ENCODE data around the gene YWHAH. TPM values are rescaled to one million over a fixed set of nuclear protein-coding genes. Genes with fewer than 3 reads are reported as not detected.

The YWHAH gene
- total and polyA plus RNA-seq, 9 of the 15 experiments (the other 6 are each of a cell fraction or from before 2014, with no cell fraction given): 32.0 to 177 (median 114) TPM

GRCh38 chr22:31948002-31948401 is 3.7 kb downstream of the YWHAH start (continued):
- TF ChIP-seq HINFP (tag; conservative IDR thresholded peaks at IDR 0.05; ENCODE audit: low read depth) (no peak), ZNF586 (CRISPR knock-in tag; conservative IDR thresholded peaks at IDR 0.05) (no peak), PTTG1 (tag; IDR thresholded peaks at IDR 0.05; ENCODE audit: low read depth) (no peak), ZNF511 (CRISPR knock-in tag; IDR thresholded peaks at IDR 0.05) (no peak), ILK (tag; IDR thresholded peaks at IDR 0.05; ENCODE audit: borderline replicate concordance, low read depth) (no peak), ZNF57 (CRISPR knock-in tag; IDR thresholded peaks at IDR 0.05) (no peak)

GRCh38 chr22:31950226-31950625 is 5.9 kb downstream of the YWHAH start:
- BruUV-seq (replicated peaks): no TSS peak
- H3K9me3 ChIP-seq (replicated peaks; ENCODE audit: control insufficient read depth, insufficient read depth, low read depth, low read length): no peaks in the 10 kb centered on the region
- TF ChIP-seq POLR2B (IDR thresholded peaks at IDR 0.05; ENCODE audit: low read depth, partially characterized antibody) (no peak), MXI1 (IDR thresholded peaks at IDR 0.05; ENCODE audit: low read depth, low read length) (no peak), NR1H2 (CRISPR knock-in tag; IDR thresholded peaks at IDR 0.05) (no peak), NCOA4 (IDR thresholded peaks at IDR 0.05; ENCODE audit: partially characterized antibody) (no peak), ZC3H4 (CRISPR knock-in tag; IDR thresholded peaks at IDR 0.05; ENCODE audit: borderline replicate concordance) (no peak), MYNN (IDR thresholded peaks at IDR 0.05) (no peak), MYNN (CRISPR knock-in tag; IDR thresholded peaks at IDR 0.05) (no peak), CTBP1 (IDR thresholded peaks at IDR 0.05; ENCODE audit: borderline replicate concordance) (no peak), COPS2 (conservative IDR thresholded peaks at IDR 0.05) (no peak), UBTF (IDR thresholded peaks at IDR 0.05; ENCODE audit: borderline replicate concordance in 1 of 2, low read depth in 2 of 2, low read length in 2 of 2) (no peak), POU5F1 (IDR thresholded peaks at IDR 0.05; ENCODE audit: borderline replicate concordance, low read depth, low read length, partially characterized antibody) (no peak), SMAD2 (IDR thresholded peaks at IDR 0.05; ENCODE audit: low read depth, low read length) (no peak)
- WGBS (ENCODE audit: insufficient coverage, low coverage, missing lambda C conversion rate): 75% methylated on average over 4 of the region's 4 CpGs
- FAIRE-seq (no peak), DNase-seq (ENCODE audit: extremely low read depth in 1 of 4, low spot score in 3 of 4) (no peak), ATAC-seq (no peak)
- peak overlapping the region; percentile 18; the same call in 1 of the 3 replicates for H3K27ac ChIP-seq (ENCODE audit: extremely low read depth, low read depth, low read length)
- H3K4me1 ChIP-seq (replicated peaks in 1 of 2; ENCODE audit: control insufficient read depth in 2 of 2, insufficient read depth in 2 of 2, low read length in 2 of 2): peaks cover 7 to 17% of the 10 kb centered on the region in 2 experiments; a peak in 3 of 5 replicates
- intact Hi-C loops (cut with micrococcal nuclease) (no loop called here), in situ Hi-C loops (cut with MboI) (no loop called here)
- H3K9me1 ChIP-seq (ENCODE audit: control insufficient read depth, insufficient read depth, low read length): peaks cover 10% of the 10 kb centered on the region
- peak overlapping the region; percentile 12 to 23; a peak in 2 of 4 replicates for H3K9ac ChIP-seq (ENCODE audit: insufficient read depth in 1 of 2, low read depth in 2 of 2, low read length in 2 of 2)
- H3K4me3 ChIP-seq: no peak overlapping the region
- H3K36me3 ChIP-seq (ENCODE audit: control insufficient read depth, insufficient read depth, low read length): peaks cover 95% of the 10 kb centered on the region
- ChIA-PET POLR2A (interaction anchor here (1.0 kb wide), 1 partner anchor 312 kb away, joined by 3 read pairs; no protein-coding TSS in a partner anchor), CTCF (ENCODE audit: low intra/inter-chr PET ratio) (interaction anchor here (0.6 kb wide), 1 partner anchor 221 kb away, joined by 6 read pairs; no protein-coding TSS in a partner anchor)
- no peak overlapping the region; the same call in 1 of the 2 replicates for H3K4me2 ChIP-seq (ENCODE audit: insufficient read depth, low read length)
- H3K79me2 ChIP-seq (ENCODE audit: control insufficient read depth, insufficient read depth, low read length): peaks cover 100% of the 10 kb centered on the region
- no peaks in the 10 kb centered on the region for H3K27me3 ChIP-seq (ENCODE audit: control insufficient read depth in 2 of 2, insufficient read depth in 2 of 2, low read length in 2 of 2)
- peaks cover 39% of the 10 kb centered on the region for H4K20me1 ChIP-seq (replicated peaks; ENCODE audit: control insufficient read depth, insufficient read depth, low read length)
- no peak overlapping the region for H2AFZ ChIP-seq (ENCODE audit: low read depth, low read length)
